Spleen (tissue), 11 donors: ENCODE data around the gene NRXN3. TPM values are rescaled to one million over a fixed set of nuclear protein-coding genes. Genes with fewer than 3 reads are reported as not detected.

Source experiments
- DNase-seq: peaks from one replicate; pipeline ENCODE4 v3.0.0-alpha.2; 2020
- H3K27ac ChIP-seq, 8 donors: fragments of 200-600 bp; sonication (generic) in 7 of 8; 1 replicate in 4 of 8; 2 replicates in 4 of 8; pipeline versions ENCODE4 v1.5.0 to v1.8.0; 2016 to 2021; ENCODE audit warnings: inconsistent platforms in 4 of 8, mild to moderate bottlenecking in 4 of 8, moderate library complexity in 1 of 8
- H3K27me3 ChIP-seq, 7 donors: fragments of 200-600 bp; sonication (generic) in 6 of 7; replicated peaks in 1 of 7; 1 replicate in 4 of 7; 2 replicates in 3 of 7; pipeline versions ENCODE4 v1.5.0 to v1.8.0; 2016 to 2021; ENCODE audit warnings: inconsistent platforms in 3 of 7, mild to moderate bottlenecking in 1 of 7
- H3K36me3 ChIP-seq, 6 donors: fragments of 200-600 bp; sonication (generic) in 5 of 6; 1 replicate in 4 of 6; 2 replicates in 2 of 6; pipeline versions ENCODE4 v1.5.0 to v1.8.0; 2016 to 2021; ENCODE audit warnings: inconsistent platforms in 2 of 6
- H3K4me1 ChIP-seq, 6 donors: fragments of 200-600 bp; sonication (generic) in 5 of 6; 1 replicate in 3 of 6; 2 replicates in 3 of 6; pipeline versions ENCODE4 v1.5.0 to v1.8.0; 2016 to 2021; ENCODE audit warnings: inconsistent platforms in 3 of 6
- H3K4me3 ChIP-seq, 8 donors: fragments of 200-600 bp; sonication (generic) in 7 of 8; 1 replicate in 4 of 8; 2 replicates in 4 of 8; pipeline versions ENCODE4 v1.5.0 to v1.8.0; 2016 to 2021; ENCODE audit warnings: inconsistent platforms in 4 of 8, mild to moderate bottlenecking in 4 of 8, moderate library complexity in 2 of 8
- H3K9me3 ChIP-seq, 8 donors: fragments of 200-600 bp; sonication (generic) in 7 of 8; 1 replicate in 4 of 8; 2 replicates in 4 of 8; pipeline versions ENCODE4 v1.5.0 to v1.8.0; 2016 to 2021; ENCODE audit warnings: inconsistent platforms in 4 of 8
- POLR2A ChIP-seq, 3 donors: fragments of 450-650 bp; IDR thresholded peaks; one replicate each; pipeline ENCODE4 v1.5.1; 2017; ENCODE audit warnings: antibody characterized with exemption in 3 of 3, mild to moderate bottlenecking in 1 of 3
- POLR2AphosphoS5 ChIP-seq, 3 donors: sonication (generic); formaldehyde crosslinking; IDR thresholded peaks; one replicate each; pipeline ENCODE4 v1.5.1; 2017; ENCODE audit warnings: antibody characterized with exemption in 3 of 3
- WGBS, 5 donors: extraction: QIAGEN DNeasy Blood & Tissue Kit in 3 of 5; methylation state at CpG; one replicate each; pipeline versions ENCODE4 v1.1.5 to v1.1.7; 2013 to 2018; 5-methylcytosine and 5-hydroxymethylcytosine counted together
- intact Hi-C: fragments of 100-400 bp; cut with DNase I; formaldehyde crosslinking; loops from one replicate; pipeline ENCODE4 v1.15.0; 2023; ENCODE audit warnings: low total_unique reads
- polyA plus RNA-seq, 3 donors: library from polyadenylated mRNA; stranded (reverse); fragments of 200-250 nt; gene quantifications; one replicate each; pipeline ENCODE4 v1.2.1, GENCODE V29; 2013
- total RNA-seq, 7 donors: library from RNA; depleted of rRNA in 3 of 7; stranded (reverse); fragments of >200 nt in 3 of 7; fragmentation: NEBNext Ultra II Directional in 4 of 7; extraction: Animal tissue kit (Norgen Biotek cat#: 25700) in 4 of 7; gene quantifications; one replicate each; pipeline versions ENCODE4 v1.1.0 to v1.2.1, GENCODE V29; 2016 to 2021
- TF ChIP-seq, protein P1 (sequence below), 11 experiments: fragments of 200-600 bp in 7 of 11; fragments of 450-650 bp in 4 of 11; sonication (generic) in 4 of 11; IDR thresholded peaks in 8 of 11; conservative IDR thresholded peaks in 3 of 11; 1 replicate in 7 of 11; 2 replicates in 4 of 11; pipeline versions ENCODE4 v1.4.0 to v1.8.0; 2016 to 2021; ENCODE audit warnings: antibody characterized with exemption in 11 of 11, inconsistent platforms in 4 of 11, mild to moderate bottlenecking in 1 of 11
- donor health status: healthy with polysubstance abuse.
- donor health status: DM: no; HTN: no; CAD: no; lungs with moderate emphysema.
- donor health status: DM: no; HTN: no; CAD: no.
- donor health status: Bipolar disorder and iron deficiency.
- donor health status: healthy.
- donor health status: DM: no; HTN: no; CAD: no.
- donor health status: DM: yes; HTN: yes; CAD: no.

The NRXN3 gene
- total and polyA plus RNA-seq, 10 donors, result 0.21 to 11.5 (median 1.6) TPM

- Histone ChIP-seq H3K9me3 (no peaks in the 10 kb centered on the region), H3K27me3 (no peaks in the 10 kb centered on the region), H3K27ac (no peak overlapping the region), H3K4me3 (no peak overlapping the region), H3K4me1 (peaks cover 0 to 7% (median 0%) of the 10 kb centered on the region in 6 donors), H3K36me3 (no peaks in the 10 kb centered on the region)
- TF ChIP-seq, protein P1, sequence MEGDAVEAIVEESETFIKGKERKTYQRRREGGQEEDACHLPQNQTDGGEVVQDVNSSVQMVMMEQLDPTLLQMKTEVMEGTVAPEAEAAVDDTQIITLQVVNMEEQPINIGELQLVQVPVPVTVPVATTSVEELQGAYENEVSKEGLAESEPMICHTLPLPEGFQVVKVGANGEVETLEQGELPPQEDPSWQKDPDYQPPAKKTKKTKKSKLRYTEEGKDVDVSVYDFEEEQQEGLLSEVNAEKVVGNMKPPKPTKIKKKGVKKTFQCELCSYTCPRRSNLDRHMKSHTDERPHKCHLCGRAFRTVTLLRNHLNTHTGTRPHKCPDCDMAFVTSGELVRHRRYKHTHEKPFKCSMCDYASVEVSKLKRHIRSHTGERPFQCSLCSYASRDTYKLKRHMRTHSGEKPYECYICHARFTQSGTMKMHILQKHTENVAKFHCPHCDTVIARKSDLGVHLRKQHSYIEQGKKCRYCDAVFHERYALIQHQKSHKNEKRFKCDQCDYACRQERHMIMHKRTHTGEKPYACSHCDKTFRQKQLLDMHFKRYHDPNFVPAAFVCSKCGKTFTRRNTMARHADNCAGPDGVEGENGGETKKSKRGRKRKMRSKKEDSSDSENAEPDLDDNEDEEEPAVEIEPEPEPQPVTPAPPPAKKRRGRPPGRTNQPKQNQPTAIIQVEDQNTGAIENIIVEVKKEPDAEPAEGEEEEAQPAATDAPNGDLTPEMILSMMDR (IDR thresholded peaks at IDR 0.05 in 8 of 11, conservative IDR thresholded peaks at IDR 0.05 in 3 of 11), result no peak
- TF ChIP-seq POLR2AphosphoS5 (IDR thresholded peaks at IDR 0.05) (no peak), POLR2A (IDR thresholded peaks at IDR 0.05) (no peak)
- intact Hi-C loops, result no loop called here
- 77 to 86% (median 83%) methylated on average over 8 of the region's 8 CpGs for WGBS, 5 donors
- no peak for DNase-seq
These were observed 26.9 kb downstream of the NRXN3 start for GRCh38 chr14:78197051-78197450.

GRCh38 chr14:78202163-78202562, 32.0 kb downstream of the NRXN3 start:
- 16 to 22% (median 20%) methylated on average over 5 of the region's 5 CpGs for WGBS, 5 donors
- Histone ChIP-seq H3K9me3 (no peaks in the 10 kb centered on the region), H3K27ac (no peak overlapping the region), H3K36me3 (no peaks in the 10 kb centered on the region), H3K27me3 (no peaks in the 10 kb centered on the region), H3K4me1 (peaks cover 0 to 13% (median 0%) of the 10 kb centered on the region in 6 donors), H3K4me3 (no peak overlapping the region)
- DNase-seq, result no peak
- intact Hi-C loops, result no loop called here
- TF ChIP-seq, protein P1 (IDR thresholded peaks at IDR 0.05 in 8 of 11, conservative IDR thresholded peaks at IDR 0.05 in 3 of 11), result no peak
- no peak for TF ChIP-seq POLR2A (IDR thresholded peaks at IDR 0.05)
- TF ChIP-seq POLR2AphosphoS5 (IDR thresholded peaks at IDR 0.05), result no peak

DNA sequence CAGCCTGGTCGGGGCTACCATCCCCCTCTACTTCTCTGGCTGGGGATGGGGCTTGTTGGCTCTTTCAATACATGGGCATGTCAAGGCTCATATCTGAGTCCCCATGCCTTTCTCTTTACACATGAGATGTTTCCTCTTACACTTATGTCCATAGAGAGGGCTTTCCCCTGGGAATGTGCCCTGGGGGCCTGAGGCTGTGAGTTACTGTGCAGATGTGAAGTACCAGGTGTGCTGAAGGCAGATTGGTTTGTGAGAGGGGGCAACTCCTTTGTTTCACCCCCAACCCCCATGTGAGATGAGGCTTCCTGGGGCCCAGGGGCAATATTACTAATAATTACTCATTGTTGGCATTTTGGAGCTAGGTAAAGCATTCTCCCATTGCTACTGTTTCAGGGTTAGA, 32.8 kb downstream of the NRXN3 start:
- Histone ChIP-seq H3K36me3 (no peaks in the 10 kb centered on the region), H3K4me3 (no peak overlapping the region), H3K9me3 (no peaks in the 10 kb centered on the region), H3K27me3 (no peaks in the 10 kb centered on the region), H3K27ac (no peak overlapping the region), H3K4me1 (peaks cover 0 to 13% (median 0%) of the 10 kb centered on the region in 6 donors)
- intact Hi-C loops, result no loop called here
- TF ChIP-seq POLR2A (IDR thresholded peaks at IDR 0.05), result no peak
- TF ChIP-seq POLR2AphosphoS5 (IDR thresholded peaks at IDR 0.05), result no peak
- TF ChIP-seq, protein P1 (IDR thresholded peaks at IDR 0.05 in 8 of 11, conservative IDR thresholded peaks at IDR 0.05 in 3 of 11), result no peak
- 5 to 39% (median 12%) methylated on average over 1 of the region's 1 CpG for WGBS, 5 donors
- no peak for DNase-seq

DNA sequence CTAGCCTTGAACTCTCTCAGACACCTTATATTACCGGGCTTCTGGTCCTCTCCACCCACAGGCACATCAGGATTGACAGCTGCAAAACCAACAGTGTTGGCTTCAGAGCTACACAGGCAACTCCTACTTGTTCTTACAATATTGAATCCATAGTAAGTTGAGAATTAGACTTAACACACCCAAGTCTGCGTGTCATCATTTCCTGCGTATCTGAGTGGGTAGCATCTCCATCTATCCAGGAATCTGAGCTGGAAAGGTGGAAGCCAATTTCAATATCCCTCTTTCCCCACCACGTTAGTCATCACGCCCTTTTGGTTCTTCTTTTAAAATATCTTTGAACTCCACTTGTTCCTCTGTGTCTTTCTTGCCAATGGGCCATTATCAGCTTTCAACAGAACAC, 37.2 kb downstream of the NRXN3 start:
- Histone ChIP-seq H3K4me1 (peaks cover 0 to 7% (median 0%) of the 10 kb centered on the region in 6 donors), H3K27me3 (no peaks in the 10 kb centered on the region), H3K27ac (no peak overlapping the region), H3K4me3 (no peak overlapping the region), H3K9me3 (peaks cover 0 to 17% (median 12%) of the 10 kb centered on the region in 8 donors), H3K36me3 (no peaks in the 10 kb centered on the region)
- TF ChIP-seq POLR2AphosphoS5 (IDR thresholded peaks at IDR 0.05) (no peak), POLR2A (IDR thresholded peaks at IDR 0.05) (no peak)
- TF ChIP-seq, protein P1 (IDR thresholded peaks at IDR 0.05 in 8 of 11, conservative IDR thresholded peaks at IDR 0.05 in 3 of 11), result no peak
- no peak for DNase-seq
- 76 to 84% (median 78%) methylated on average over 5 of the region's 5 CpGs for WGBS, 5 donors
- intact Hi-C loops, result no loop called here
